Keratinocyte (primary cell): ENCODE results near the gene GSAP.

Experiments used
- CTCF ChIP-seq, 3 experiments: IDR thresholded peaks in 1 of 3; conservative IDR thresholded peaks in 1 of 3; optimal IDR thresholded peaks in 1 of 3; 2 replicates in 2 of 3; 3 replicates in 1 of 3; pipeline versions ENCODE3 to v1.5.1; 2011; ENCODE audit warnings: low read length in 3 of 3, mild to moderate bottlenecking in 3 of 3, moderate library complexity in 2 of 3, control low read depth in 1 of 3, inconsistent platforms in 1 of 3; ENCODE audit not compliant: insufficient read depth in 2 of 3; ENCODE audit errors: extremely low read depth in 1 of 3
- EZH2 ChIP-seq: IDR thresholded peaks from one replicate; pipeline ENCODE4 v1.6.1; 2012; ENCODE audit warnings: inconsistent platforms, mild to moderate bottlenecking, low read length, moderate library complexity

GRCh38 chr7:77428777-77429231 lies 12.7 kb upstream of the GSAP start:
- TF ChIP-seq EZH2 (no peak), CTCF (optimal IDR thresholded peaks at IDR 0.05 in 1 of 3, IDR thresholded peaks at IDR 0.05 in 1 of 3, conservative IDR thresholded peaks at IDR 0.05 in 1 of 3; ENCODE audit: extremely low read depth in 1 of 3, insufficient read depth in 2 of 3, low read length in 3 of 3) (no peak)
